SK-N-MC (cell line): ENCODE measurements around the gene TSPAN15.

Experiments
- EZH2 ChIP-seq: fragments of 200-600 bp; sonication (generic); IDR thresholded peaks from one replicate; pipeline ENCODE4 v1.6.1; 2017; ENCODE audit warnings: antibody characterized with exemption
- FOXP2 ChIP-seq: optimal IDR thresholded peaks from 2 replicates; pipeline ENCODE3; 2011; ENCODE audit warnings: mild to moderate bottlenecking, moderate library complexity; ENCODE audit not compliant: insufficient read depth; ENCODE audit errors: extremely low read length, control extremely low read depth
- POLR2AphosphoS5 ChIP-seq: IDR thresholded peaks from 2 replicates; pipeline ENCODE4 v1.6.1; 2012; ENCODE audit warnings: mild to moderate bottlenecking, low read depth, low read length, borderline replicate concordance

DNA sequence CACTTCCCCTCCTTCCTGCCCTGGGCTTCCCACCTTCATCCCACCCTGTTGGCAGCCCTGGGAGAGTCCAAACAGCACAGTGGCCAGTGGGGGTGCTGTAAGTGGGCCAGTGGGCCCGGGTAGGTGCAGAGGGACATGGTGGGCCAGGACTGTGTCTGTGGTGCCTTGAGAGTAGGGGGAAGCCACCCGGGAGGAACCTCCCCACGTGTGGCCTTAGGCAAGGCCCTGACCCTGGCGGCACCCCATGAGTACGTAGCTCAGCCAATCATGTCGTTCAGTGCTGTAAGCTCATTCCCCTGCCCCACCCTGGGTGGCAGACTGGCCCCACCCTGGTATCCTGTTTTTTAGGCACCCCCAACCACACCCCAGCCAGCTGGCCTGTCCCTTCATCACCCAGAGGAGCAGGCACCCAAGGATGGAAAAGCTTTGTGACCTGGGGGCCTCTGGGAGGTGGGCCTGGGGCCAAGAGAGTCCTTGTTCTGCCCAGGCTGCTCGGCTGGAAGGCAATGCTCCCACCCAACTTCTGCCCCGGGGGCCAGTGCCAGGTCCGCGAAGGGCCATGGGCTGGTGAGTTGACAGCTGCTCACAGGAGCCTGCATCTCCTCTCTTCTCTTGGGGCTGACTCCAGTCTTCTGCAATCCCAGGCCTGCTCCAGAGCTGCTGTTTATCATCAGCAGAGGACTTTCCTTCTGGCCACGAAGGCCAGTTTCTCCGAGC, 41.6 kb downstream of the TSPAN15 start:
- no peak for TF ChIP-seq EZH2
- TF ChIP-seq POLR2AphosphoS5: no peak
- no peak for TF ChIP-seq FOXP2
